Parathyroid adenoma (tissue), 2 donors: ENCODE data around the gene GPR137.

ENCODE experiments used
- H2AFZ ChIP-seq: fragments of 300-600 bp; sonication (generic); one replicate; pipeline ENCODE4 v1.7.0; 2017; ENCODE audit warnings: antibody characterized with exemption, mild to moderate bottlenecking
- H3K27ac ChIP-seq: fragments of 300-600 bp; sonication (generic); one replicate; pipeline ENCODE4 v1.7.0; 2017
- H3K27me3 ChIP-seq: fragments of 300-600 bp; sonication (generic); one replicate; pipeline ENCODE4 v1.7.0; 2017; ENCODE audit warnings: low read length; ENCODE audit not compliant: control insufficient read depth, insufficient read depth
- H3K36me3 ChIP-seq: fragments of 300-600 bp; sonication (generic); one replicate; pipeline ENCODE4 v1.7.0; 2017; ENCODE audit warnings: low read length; ENCODE audit not compliant: control insufficient read depth, insufficient read depth
- H3K4me1 ChIP-seq: fragments of 300-600 bp; sonication (generic); one replicate; pipeline ENCODE4 v1.7.0; 2017; ENCODE audit warnings: control low read depth
- H3K4me2 ChIP-seq: fragments of 300-600 bp; sonication (generic); one replicate; pipeline ENCODE4 v1.7.0; 2017; ENCODE audit warnings: low read length
- H3K4me3 ChIP-seq: fragments of 300-600 bp; sonication (generic); one replicate; pipeline ENCODE4 v1.7.0; 2017; ENCODE audit warnings: low read depth, low read length
- H3K79me2 ChIP-seq: fragments of 300-600 bp; sonication (generic); one replicate; pipeline ENCODE4 v1.7.0; 2017; ENCODE audit warnings: control low read depth
- H3K9ac ChIP-seq: fragments of 300-600 bp; sonication (generic); one replicate; pipeline ENCODE4 v1.7.0; 2017; ENCODE audit warnings: mild to moderate bottlenecking
- H3K9me3 ChIP-seq: fragments of 300-600 bp; sonication (generic); one replicate; pipeline ENCODE4 v1.7.0; 2017; ENCODE audit warnings: low read length; ENCODE audit not compliant: control insufficient read depth
- TF ChIP-seq, protein P1 (sequence below): fragments of 300-600 bp; sonication (generic); IDR thresholded peaks from one replicate; pipeline ENCODE4 v1.7.0; 2017; ENCODE audit warnings: antibody characterized with exemption, mild to moderate bottlenecking
- donor health status: primary hyperparathyroidism.

Gene GPR137

DNA sequence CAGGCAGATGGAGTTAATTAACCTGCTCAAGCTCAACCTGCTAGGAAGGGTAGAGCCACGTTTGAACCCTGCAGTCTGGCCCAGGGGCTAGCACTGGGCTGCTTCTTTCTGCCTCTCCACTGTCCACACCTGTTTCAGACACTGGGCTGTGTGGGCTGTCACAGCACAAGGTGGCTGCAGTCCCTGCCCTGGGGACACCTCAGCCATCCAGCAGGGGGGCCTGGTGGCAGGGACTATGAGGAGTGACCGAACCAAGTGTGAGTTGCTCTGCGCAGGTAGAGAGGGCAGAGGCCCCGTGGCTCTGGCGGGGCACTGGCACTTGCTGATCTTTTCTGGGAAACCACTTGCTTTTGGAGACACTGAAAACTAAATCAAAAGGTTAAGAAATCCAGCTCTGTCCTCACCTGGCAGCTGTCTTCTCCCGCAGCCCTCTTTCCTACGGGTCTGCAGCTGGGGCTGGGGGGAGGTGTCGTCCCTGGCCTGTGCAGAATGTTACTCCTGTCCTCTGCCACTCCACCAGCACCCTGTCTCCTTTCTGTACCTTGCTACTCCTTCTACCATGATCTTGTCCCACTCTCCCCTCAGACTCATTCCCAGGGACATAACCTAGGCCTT lies 7.0 kb upstream of the GPR137 start:
- Histone ChIP-seq H3K9me3 (no peaks in the 10 kb centered on the region), H3K4me2 (no peak overlapping the region), H2AFZ (no peak overlapping the region), H3K27ac (no peak overlapping the region), H3K79me2 (peaks cover 16% of the 10 kb centered on the region), H3K27me3 (no peaks in the 10 kb centered on the region), H3K4me1 (peaks cover 2% of the 10 kb centered on the region), H3K9ac (no peak overlapping the region), H3K36me3 (no peaks in the 10 kb centered on the region), H3K4me3 (no peak overlapping the region)
- TF ChIP-seq, protein P1, sequence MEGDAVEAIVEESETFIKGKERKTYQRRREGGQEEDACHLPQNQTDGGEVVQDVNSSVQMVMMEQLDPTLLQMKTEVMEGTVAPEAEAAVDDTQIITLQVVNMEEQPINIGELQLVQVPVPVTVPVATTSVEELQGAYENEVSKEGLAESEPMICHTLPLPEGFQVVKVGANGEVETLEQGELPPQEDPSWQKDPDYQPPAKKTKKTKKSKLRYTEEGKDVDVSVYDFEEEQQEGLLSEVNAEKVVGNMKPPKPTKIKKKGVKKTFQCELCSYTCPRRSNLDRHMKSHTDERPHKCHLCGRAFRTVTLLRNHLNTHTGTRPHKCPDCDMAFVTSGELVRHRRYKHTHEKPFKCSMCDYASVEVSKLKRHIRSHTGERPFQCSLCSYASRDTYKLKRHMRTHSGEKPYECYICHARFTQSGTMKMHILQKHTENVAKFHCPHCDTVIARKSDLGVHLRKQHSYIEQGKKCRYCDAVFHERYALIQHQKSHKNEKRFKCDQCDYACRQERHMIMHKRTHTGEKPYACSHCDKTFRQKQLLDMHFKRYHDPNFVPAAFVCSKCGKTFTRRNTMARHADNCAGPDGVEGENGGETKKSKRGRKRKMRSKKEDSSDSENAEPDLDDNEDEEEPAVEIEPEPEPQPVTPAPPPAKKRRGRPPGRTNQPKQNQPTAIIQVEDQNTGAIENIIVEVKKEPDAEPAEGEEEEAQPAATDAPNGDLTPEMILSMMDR: no peak

DNA sequence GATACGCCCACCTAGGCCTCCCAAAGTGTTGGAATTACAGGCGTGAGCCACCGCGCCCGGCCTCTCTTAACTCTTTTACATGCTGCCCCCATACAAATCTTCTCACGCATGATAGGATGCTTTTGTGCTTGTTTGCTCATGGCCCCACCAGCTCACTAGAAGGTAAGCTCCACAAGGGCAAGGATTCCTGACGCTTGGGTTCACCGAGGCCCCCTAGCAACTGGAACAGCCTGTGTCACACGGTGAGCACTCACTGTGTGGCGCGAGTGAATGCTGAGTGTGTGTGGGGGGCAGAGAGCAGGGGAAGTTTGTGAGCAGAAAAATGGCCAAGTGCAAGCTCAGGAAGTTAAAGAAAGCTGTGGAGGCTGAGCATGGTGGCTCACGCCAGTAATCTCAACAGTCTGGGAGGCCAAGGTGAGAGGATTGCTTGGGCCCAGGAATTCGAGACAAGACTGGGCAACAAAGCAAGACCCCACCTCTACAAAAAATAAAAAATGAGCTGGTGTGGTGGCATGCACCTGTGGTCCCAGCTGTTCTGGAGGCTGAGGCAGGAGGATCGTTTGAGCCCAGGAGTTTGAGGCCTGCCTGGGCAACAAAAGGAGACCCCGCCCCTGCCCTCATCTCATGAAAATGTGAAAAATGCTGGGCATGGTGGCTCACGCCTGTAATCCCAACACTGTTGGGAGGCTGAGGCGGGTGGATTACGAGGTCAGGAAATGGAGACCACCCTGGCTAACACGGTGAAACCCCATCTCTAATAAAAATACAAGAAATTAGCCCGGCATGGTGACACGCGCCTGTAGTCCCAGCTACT lies 3.5 kb upstream of the GPR137 start:
- no peak overlapping the region for H3K4me2 ChIP-seq
- no peak overlapping the region for H2AFZ ChIP-seq
- H3K27me3 ChIP-seq: no peaks in the 10 kb centered on the region
- no peak overlapping the region for H3K4me3 ChIP-seq
- no peaks in the 10 kb centered on the region for H3K36me3 ChIP-seq
- H3K9me3 ChIP-seq: no peaks in the 10 kb centered on the region
- peaks cover 6% of the 10 kb centered on the region for H3K4me1 ChIP-seq
- TF ChIP-seq, protein P1: no peak
- no peak overlapping the region for H3K9ac ChIP-seq
- peaks cover 24% of the 10 kb centered on the region for H3K79me2 ChIP-seq
- H3K27ac ChIP-seq: no peak overlapping the region

DNA sequence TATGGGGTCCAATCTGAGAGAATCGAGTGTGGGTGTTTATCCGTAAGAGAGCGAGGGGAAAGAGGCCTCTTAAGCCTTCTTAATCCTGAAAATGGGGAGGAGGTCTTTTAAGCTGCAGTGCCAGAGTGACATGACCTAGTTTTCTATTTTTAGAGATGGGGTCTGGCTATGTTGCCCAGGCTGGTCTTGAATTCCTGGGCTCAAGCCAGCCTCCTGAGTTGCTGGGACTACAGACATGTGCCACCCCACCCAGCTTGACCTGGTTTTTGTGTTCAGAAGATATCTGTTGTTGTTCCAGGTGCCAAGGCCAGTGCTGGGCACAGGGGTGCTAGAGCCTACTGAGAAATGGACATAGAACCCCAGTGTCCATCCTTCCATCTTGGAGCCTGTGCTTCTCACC lies 2.6 kb upstream of the GPR137 start:
- H3K4me3 ChIP-seq: no peak overlapping the region
- no peaks in the 10 kb centered on the region for H3K27me3 ChIP-seq
- no peak overlapping the region for H3K9ac ChIP-seq
- peaks cover 6% of the 10 kb centered on the region for H3K4me1 ChIP-seq
- TF ChIP-seq, protein P1: no peak
- no peaks in the 10 kb centered on the region for H3K36me3 ChIP-seq
- peaks cover 24% of the 10 kb centered on the region for H3K79me2 ChIP-seq
- no peaks in the 10 kb centered on the region for H3K9me3 ChIP-seq
- H2AFZ ChIP-seq: no peak overlapping the region
- H3K4me2 ChIP-seq: no peak overlapping the region
- H3K27ac ChIP-seq: no peak overlapping the region

DNA sequence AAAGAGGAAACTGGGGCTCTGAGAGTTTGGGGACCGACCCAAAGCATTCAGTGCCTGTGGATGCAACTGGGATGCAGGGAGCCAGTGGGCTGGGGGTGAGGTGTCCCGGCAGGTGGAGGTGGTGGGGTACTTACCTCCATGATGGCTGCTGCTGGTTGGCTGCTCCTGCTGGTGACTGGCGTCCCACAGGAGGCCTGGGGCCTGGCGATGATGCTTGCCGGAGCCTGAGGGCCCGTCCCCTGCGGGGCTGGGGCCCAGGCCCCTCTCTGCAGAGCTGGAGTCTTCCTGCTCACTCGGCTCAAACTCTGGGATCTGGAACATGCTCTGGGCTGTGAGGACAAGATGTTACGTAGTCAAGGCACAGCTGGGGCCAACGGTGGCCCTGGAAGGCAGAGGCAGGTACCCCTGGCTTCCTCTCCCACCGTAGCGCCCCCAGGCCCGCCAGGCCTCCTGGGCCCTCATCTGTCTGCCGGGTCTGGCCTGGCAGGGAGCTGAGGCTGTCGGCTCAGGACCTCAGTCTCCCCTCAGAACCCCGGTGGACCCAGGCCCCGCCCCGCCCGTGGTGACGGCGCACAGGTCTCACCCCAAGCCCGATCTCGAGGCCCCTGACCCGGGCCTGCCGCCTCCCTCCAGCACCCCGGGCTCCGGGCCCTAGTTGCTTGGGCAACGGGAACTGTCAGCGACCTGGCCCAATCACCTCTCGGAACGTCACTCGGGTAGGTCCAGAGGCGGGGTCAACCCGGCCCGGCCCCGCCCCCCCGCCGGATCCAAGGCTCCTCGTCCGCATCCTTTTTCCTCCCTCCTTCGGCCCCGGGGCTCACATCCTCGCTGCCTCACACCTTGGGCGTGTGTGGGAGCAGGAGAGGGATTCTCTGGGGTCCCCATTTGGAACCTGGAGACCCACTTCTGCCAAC lies 1.3 kb upstream of the GPR137 start, which contains the start of gene BAD:
Gene BAD, minus strand, starts transcription at position 618 of the 914 bp plus-strand sequence. Its CDS starts 297 bp downstream, at position 321.
- Histone ChIP-seq H3K4me1 (peaks cover 6% of the 10 kb centered on the region), H3K36me3 (no peaks in the 10 kb centered on the region)
- TF ChIP-seq, protein P1: no peak

More for the DNA sequence above, 1.3 kb upstream of the GPR137 start, which contains the start of gene BAD:
- peak within 1 kb of the TSS; percentile 81 for H3K4me3 ChIP-seq
- H3K4me2 ChIP-seq: peak within 1 kb of the TSS; percentile 77
- no peaks in the 10 kb centered on the region for H3K9me3 ChIP-seq
- peak within 1 kb of the TSS; percentile 97 for H3K27ac ChIP-seq
- peaks cover 24% of the 10 kb centered on the region for H3K79me2 ChIP-seq
- H2AFZ ChIP-seq: peak within 1 kb of the TSS; percentile 82
- H3K27me3 ChIP-seq: no peaks in the 10 kb centered on the region
- H3K9ac ChIP-seq: peak within 1 kb of the TSS; percentile 76
